ENCODE measurements around the gene LDLRAD3. TPM values are rescaled to one million over a fixed set of nuclear protein-coding genes. Genes with fewer than 3 reads are reported as not detected.

LDLRAD3 gene
- polyA plus RNA-seq, 3 donors = 7.3 to 14.1 (median 10.4) TPM

GRCh38 chr11:36126678-36127077 is 182.8 kb downstream of the LDLRAD3 start:
- no peaks in the 10 kb centered on the region for H3K27me3 ChIP-seq (ENCODE audit: control insufficient read depth in 2 of 2, insufficient read depth in 2 of 2, low read length in 2 of 2)
- TF ChIP-seq CTCF (IDR thresholded peaks at IDR 0.05) = no peak
- no peak overlapping the region for H3K27ac Mint-ChIP-seq
- H3K4me2 ChIP-seq (replicated peaks; ENCODE audit: extremely low read depth, low read length, poor library complexity, severe bottlenecking) = no peak overlapping the region
- H3K9me3 ChIP-seq (replicated peaks in 1 of 2; ENCODE audit: control insufficient read depth in 1 of 2, insufficient read depth in 1 of 2, low read length in 2 of 2) = no peaks in the 10 kb centered on the region
- H3K4me3 ChIP-seq (replicated peaks in 1 of 3; ENCODE audit: low read depth in 2 of 3, low read length in 3 of 3) = no peak overlapping the region
- H3K36me3 Mint-ChIP-seq = peaks cover 0 to 4% of the 10 kb centered on the region in 2 donors
- H3K27ac ChIP-seq (ENCODE audit: low read depth in 1 of 2, low read length in 2 of 2) = no peak overlapping the region
- peaks cover 1% of the 10 kb centered on the region for H4K20me1 ChIP-seq (ENCODE audit: insufficient read depth, low read length)
- H3K27me3 Mint-ChIP-seq (ENCODE audit: low read depth in 3 of 3) = peaks cover 0 to 7% (median 4%) of the 10 kb centered on the region in 3 donors
- no peak overlapping the region for H3K9ac ChIP-seq (ENCODE audit: insufficient read depth, low read length, poor library complexity, severe bottlenecking)
- no peaks in the 10 kb centered on the region for H3K79me2 ChIP-seq (ENCODE audit: insufficient read depth, low read length)
- H3K4me1 Mint-ChIP-seq = no peaks in the 10 kb centered on the region
- H3K9me3 Mint-ChIP-seq = no peaks in the 10 kb centered on the region
- no peak overlapping the region for H2AFZ ChIP-seq (ENCODE audit: insufficient read depth, low read depth, low read length, poor library complexity, severe bottlenecking)
- H3K4me1 ChIP-seq (ENCODE audit: control insufficient read depth in 1 of 2, insufficient read depth in 2 of 2, low read length in 2 of 2) = no peaks in the 10 kb centered on the region
- 0% methylated on average over 1 of the region's 3 CpGs for WGBS (ENCODE audit: insufficient coverage)
- H3K4me3 Mint-ChIP-seq = no peak overlapping the region
- no peaks in the 10 kb centered on the region for H3K36me3 ChIP-seq (replicated peaks in 1 of 2; ENCODE audit: control insufficient read depth in 1 of 2, insufficient read depth in 2 of 2, low read length in 2 of 2)
- DNase-seq = no peak
- intact Hi-C loops (cut with micrococcal nuclease) = no loop called here

- Mint-ChIP-seq H3K27me3 (ENCODE audit: low read depth in 3 of 3) (peaks cover 0 to 8% (median 5%) of the 10 kb centered on the region in 3 donors), H3K27ac (no peak overlapping the region), H3K36me3 (peaks cover 0 to 4% of the 10 kb centered on the region in 2 donors), H3K4me1 (no peaks in the 10 kb centered on the region), H3K9me3 (peaks cover 0 to 2% (median 0%) of the 10 kb centered on the region in 7 donors), H3K4me3 (no peak overlapping the region)
- H4K20me1 ChIP-seq (ENCODE audit: insufficient read depth, low read length) = peaks cover 4% of the 10 kb centered on the region
- no peaks in the 10 kb centered on the region for H3K4me1 ChIP-seq (ENCODE audit: control insufficient read depth in 1 of 2, insufficient read depth in 2 of 2, low read length in 2 of 2)
- no peak for TF ChIP-seq CTCF (IDR thresholded peaks at IDR 0.05)
- H3K4me3 ChIP-seq (replicated peaks in 1 of 3; ENCODE audit: low read depth in 2 of 3, low read length in 3 of 3) = no peak overlapping the region
- no peak for DNase-seq
- no peaks in the 10 kb centered on the region for H3K36me3 ChIP-seq (replicated peaks in 1 of 2; ENCODE audit: control insufficient read depth in 1 of 2, insufficient read depth in 2 of 2, low read length in 2 of 2)
- H3K4me2 ChIP-seq (replicated peaks; ENCODE audit: extremely low read depth, low read length, poor library complexity, severe bottlenecking) = no peak overlapping the region
- no peaks in the 10 kb centered on the region for H3K27me3 ChIP-seq (ENCODE audit: control insufficient read depth in 2 of 2, insufficient read depth in 2 of 2, low read length in 2 of 2)
- H3K9me3 ChIP-seq (replicated peaks in 1 of 2; ENCODE audit: control insufficient read depth in 1 of 2, insufficient read depth in 1 of 2, low read length in 2 of 2) = no peaks in the 10 kb centered on the region
- no peaks in the 10 kb centered on the region for H3K79me2 ChIP-seq (ENCODE audit: insufficient read depth, low read length)
- H3K27ac ChIP-seq (ENCODE audit: low read depth in 1 of 2, low read length in 2 of 2) = no peak overlapping the region
- no peak overlapping the region for H2AFZ ChIP-seq (ENCODE audit: insufficient read depth, low read depth, low read length, poor library complexity, severe bottlenecking)
- intact Hi-C loops (cut with micrococcal nuclease) = no loop called here
- H3K9ac ChIP-seq (ENCODE audit: insufficient read depth, low read length, poor library complexity, severe bottlenecking) = no peak overlapping the region
These were observed 183.7 kb downstream of the LDLRAD3 start for GRCh38 chr11:36127550-36127949.
